Large intestine (tissue), 1 donor: ENCODE data around the gene SLCO1B1. TPM values are rescaled to one million over a fixed set of nuclear protein-coding genes. Genes with fewer than 3 reads are reported as not detected.

Source experiments
- polyA plus RNA-seq: library from polyadenylated mRNA; unstranded; fragments of 120-200 nt; gene quantifications from one replicate; pipeline ENCODE4 v1.2.1, GENCODE V29; 2013

Gene SLCO1B1
- polyA plus RNA-seq, 1 donor: not detected

Other genes with a start within 250 kb of the SLCO1B1 start
- gene SLCO1A2, start 203.7 kb downstream of the SLCO1B1 start, polyA plus RNA-seq: 0.06 TPM
- gene IAPP, start 241.7 kb downstream of the SLCO1B1 start, polyA plus RNA-seq: 0.10 TPM